ENCODE data around the gene EHMT1.

- TF ChIP-seq JUNB (IDR thresholded peaks at IDR 0.05; ENCODE audit: unreplicated experiment) (no peak), EZH2 (IDR thresholded peaks at IDR 0.05; ENCODE audit: low read depth, unreplicated experiment) (no peak), CTCF (conservative IDR thresholded peaks at IDR 0.05; ENCODE audit: low read depth in 2 of 2) (no peak), REST (IDR thresholded peaks at IDR 0.05; ENCODE audit: unreplicated experiment) (no peak), ZNF462 (CRISPR knock-in tag; IDR thresholded peaks at IDR 0.05) (no peak), STAT1 (IDR thresholded peaks at IDR 0.05; ENCODE audit: unreplicated experiment) (no peak), POLR2AphosphoS5 (IDR thresholded peaks at IDR 0.05; ENCODE audit: low read depth) (no peak), ZNF331 (CRISPR knock-in tag; IDR thresholded peaks at IDR 0.05; ENCODE audit: low read depth) (no peak), CREB1 (CRISPR knock-in tag; IDR thresholded peaks at IDR 0.05; ENCODE audit: low read depth) (no peak), EZH2phosphoT487 (IDR thresholded peaks at IDR 0.05; ENCODE audit: unreplicated experiment) (no peak), ZNF114 (CRISPR knock-in tag; IDR thresholded peaks at IDR 0.05) (no peak)
Measured at GRCh38 chr9:137697193-137697592, 78.4 kb downstream of the EHMT1 start.
